ENCODE data around the gene PIP4K2B. TPM values are rescaled to one million over a fixed set of nuclear protein-coding genes. Genes with fewer than 3 reads are reported as not detected.

The PIP4K2B gene
- total and polyA plus RNA-seq, 9 of the 15 experiments (the other 6 are each of a cell fraction or from before 2014, with no cell fraction given): 3.7 to 29.9 (median 23.0) TPM

DNA sequence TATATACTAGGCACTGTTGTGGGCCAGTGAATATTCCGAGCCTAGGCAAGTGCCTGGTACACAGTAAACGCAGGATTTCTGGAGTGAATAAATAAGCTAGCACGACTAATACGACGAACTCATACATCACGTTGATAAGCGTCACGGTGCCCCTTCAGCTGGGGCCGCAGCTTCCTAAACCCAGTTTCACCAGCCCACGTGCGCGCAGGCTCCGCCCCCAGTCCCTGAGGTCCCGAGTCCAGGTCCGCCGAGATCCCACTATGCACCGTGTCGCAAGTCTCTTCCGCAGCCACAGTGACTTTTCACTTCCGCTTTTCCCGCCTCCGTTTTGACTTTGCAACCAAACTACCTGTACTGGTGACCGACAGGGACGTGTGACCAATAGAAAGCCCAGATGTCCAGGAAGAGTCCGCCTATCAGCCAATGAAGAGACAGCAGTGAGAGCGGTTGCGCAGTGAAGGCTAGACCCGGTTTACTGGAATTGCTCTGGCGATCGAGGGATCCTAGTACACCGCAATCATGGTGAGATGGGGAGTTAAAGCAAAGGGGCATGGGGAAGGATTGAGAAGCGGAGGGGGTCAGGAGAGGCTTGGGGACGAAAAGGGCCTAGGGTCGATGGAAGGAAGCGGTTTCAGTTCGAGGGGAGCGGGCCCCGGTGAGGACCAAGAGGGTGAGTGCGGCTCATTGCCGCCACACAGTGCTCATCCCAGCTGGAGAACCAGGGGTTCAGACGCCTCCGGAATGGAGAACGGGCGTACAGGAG, 46.9 kb downstream of the PIP4K2B start, which contains the start of gene PSMB3:
TSS of gene PSMB3 (plus strand) at position 434 of the 763 bp plus-strand sequence. CDS start at position 520, 86 bp downstream.
- DNase-seq (ENCODE audit: extremely low read depth in 1 of 4, low spot score in 3 of 4): peak; percentile 95 to 99 (median 97)
- Histone ChIP-seq H4K20me1 (replicated peaks; ENCODE audit: control insufficient read depth, insufficient read depth, low read length) (no peaks in the 10 kb centered on the region), H3K9me1 (ENCODE audit: control insufficient read depth, insufficient read depth, low read length) (no peaks in the 10 kb centered on the region), H3K27ac (ENCODE audit: extremely low read depth, low read depth, low read length) (peak within 1 kb of the TSS; percentile 87), H3K4me2 (ENCODE audit: insufficient read depth, low read length) (peak within 1 kb of the TSS; percentile 86), H3K4me3 (peak within 1 kb of the TSS; percentile 74), H3K36me3 (ENCODE audit: control insufficient read depth, insufficient read depth, low read length) (peaks cover 36% of the 10 kb centered on the region), H3K9ac (ENCODE audit: insufficient read depth in 1 of 2, low read depth in 2 of 2, low read length in 2 of 2) (peak within 1 kb of the TSS; percentile 90 to 95), H2AFZ (ENCODE audit: low read depth, low read length) (peak within 1 kb of the TSS; percentile 89), H3K9me3 (replicated peaks; ENCODE audit: control insufficient read depth, insufficient read depth, low read depth, low read length) (no peaks in the 10 kb centered on the region), H3K79me2 (ENCODE audit: control insufficient read depth, insufficient read depth, low read length) (peaks cover 67% of the 10 kb centered on the region), H3K4me1 (replicated peaks in 1 of 2; ENCODE audit: control insufficient read depth in 2 of 2, insufficient read depth in 2 of 2, low read length in 2 of 2) (peaks cover 7 to 42% of the 10 kb centered on the region in 2 experiments), H3K27me3 (ENCODE audit: control insufficient read depth in 2 of 2, insufficient read depth in 2 of 2, low read length in 2 of 2) (no peaks in the 10 kb centered on the region)
- in situ Hi-C loops (cut with MboI) (no loop called here), intact Hi-C loops (cut with micrococcal nuclease) (loop anchor here (2.0 to 10.0 kb wide), 5 partner anchors 50 to 402 kb away; partner anchors contain the start of genes PLXDC1 and RPL23)
- ATAC-seq: peak; percentile 84
- CTCF ChIA-PET (ENCODE audit: low intra/inter-chr PET ratio): interaction anchor here (0.5 to 0.6 kb wide), 2 partner anchors 240 to 242 kb away, joined by 3 read pairs; no protein-coding TSS in a partner anchor
- POLR2A ChIA-PET: interaction anchor here (0.6 to 2.3 kb wide), 18 partner anchors 10 to 261 kb away, joined by 3 to 9 read pairs (median 4); partner anchors contain the start of genes LASP1 and PIP4K2B
- FAIRE-seq: no peak
- WGBS (ENCODE audit: insufficient coverage, low coverage, missing lambda C conversion rate): under 1% methylated on average over 44 of the region's 44 CpGs
- no TSS peak for BruUV-seq (replicated peaks)
- peak; percentile 96 for TF ChIP-seq ELF1 (tag; IDR thresholded peaks at IDR 0.05)
- TF ChIP-seq MAZ (CRISPR knock-in tag; conservative IDR thresholded peaks at IDR 0.05 in 1 of 2, IDR thresholded peaks at IDR 0.05 in 1 of 2): peak in 1 of 2 experiments; percentile 43; a peak in 1 of 4 replicates
- no peak for TF ChIP-seq ZNF589 (CRISPR knock-in tag; IDR thresholded peaks at IDR 0.05; ENCODE audit: low read depth)
- TF ChIP-seq KDM4B (IDR thresholded peaks at IDR 0.05; ENCODE audit: borderline replicate concordance in 2 of 2, low read depth in 1 of 2): peak in 1 of 2 experiments; percentile 91; a peak in 1 of 4 replicates
- TF ChIP-seq, protein P1, sequence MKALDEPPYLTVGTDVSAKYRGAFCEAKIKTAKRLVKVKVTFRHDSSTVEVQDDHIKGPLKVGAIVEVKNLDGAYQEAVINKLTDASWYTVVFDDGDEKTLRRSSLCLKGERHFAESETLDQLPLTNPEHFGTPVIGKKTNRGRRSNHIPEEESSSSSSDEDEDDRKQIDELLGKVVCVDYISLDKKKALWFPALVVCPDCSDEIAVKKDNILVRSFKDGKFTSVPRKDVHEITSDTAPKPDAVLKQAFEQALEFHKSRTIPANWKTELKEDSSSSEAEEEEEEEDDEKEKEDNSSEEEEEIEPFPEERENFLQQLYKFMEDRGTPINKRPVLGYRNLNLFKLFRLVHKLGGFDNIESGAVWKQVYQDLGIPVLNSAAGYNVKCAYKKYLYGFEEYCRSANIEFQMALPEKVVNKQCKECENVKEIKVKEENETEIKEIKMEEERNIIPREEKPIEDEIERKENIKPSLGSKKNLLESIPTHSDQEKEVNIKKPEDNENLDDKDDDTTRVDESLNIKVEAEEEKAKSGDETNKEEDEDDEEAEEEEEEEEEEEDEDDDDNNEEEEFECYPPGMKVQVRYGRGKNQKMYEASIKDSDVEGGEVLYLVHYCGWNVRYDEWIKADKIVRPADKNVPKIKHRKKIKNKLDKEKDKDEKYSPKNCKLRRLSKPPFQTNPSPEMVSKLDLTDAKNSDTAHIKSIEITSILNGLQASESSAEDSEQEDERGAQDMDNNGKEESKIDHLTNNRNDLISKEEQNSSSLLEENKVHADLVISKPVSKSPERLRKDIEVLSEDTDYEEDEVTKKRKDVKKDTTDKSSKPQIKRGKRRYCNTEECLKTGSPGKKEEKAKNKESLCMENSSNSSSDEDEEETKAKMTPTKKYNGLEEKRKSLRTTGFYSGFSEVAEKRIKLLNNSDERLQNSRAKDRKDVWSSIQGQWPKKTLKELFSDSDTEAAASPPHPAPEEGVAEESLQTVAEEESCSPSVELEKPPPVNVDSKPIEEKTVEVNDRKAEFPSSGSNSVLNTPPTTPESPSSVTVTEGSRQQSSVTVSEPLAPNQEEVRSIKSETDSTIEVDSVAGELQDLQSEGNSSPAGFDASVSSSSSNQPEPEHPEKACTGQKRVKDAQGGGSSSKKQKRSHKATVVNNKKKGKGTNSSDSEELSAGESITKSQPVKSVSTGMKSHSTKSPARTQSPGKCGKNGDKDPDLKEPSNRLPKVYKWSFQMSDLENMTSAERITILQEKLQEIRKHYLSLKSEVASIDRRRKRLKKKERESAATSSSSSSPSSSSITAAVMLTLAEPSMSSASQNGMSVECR (CRISPR knock-in tag; IDR thresholded peaks at IDR 0.05): peak; percentile 12; the same call in 1 of the 2 replicates
- TF ChIP-seq IRF1 (CRISPR knock-in tag; IDR thresholded peaks at IDR 0.05; ENCODE audit: borderline replicate concordance): no peak
- TF ChIP-seq POLR2A (conservative IDR thresholded peaks at IDR 0.05): peak; percentile 90
- peak; percentile 57 for TF ChIP-seq DACH1 (IDR thresholded peaks at IDR 0.05; ENCODE audit: partially characterized antibody)
- no peak for TF ChIP-seq ATF1 (CRISPR knock-in tag; IDR thresholded peaks at IDR 0.05)
- peak; percentile 85 for TF ChIP-seq ATF1 (tag; IDR thresholded peaks at IDR 0.05)
- 0 out of 2 replicates have a peak, but pooled peaks have one; percentile 31 for TF ChIP-seq TARDBP (IDR thresholded peaks at IDR 0.05)
- TF ChIP-seq KLF6 (CRISPR knock-in tag; IDR thresholded peaks at IDR 0.05; ENCODE audit: borderline replicate concordance): 0 out of 2 replicates have a peak, but pooled peaks have one; percentile 20
- 0 out of 2 replicates have a peak, but pooled peaks have one; percentile 20 for TF ChIP-seq NCOA1 (IDR thresholded peaks at IDR 0.05; ENCODE audit: low read depth)
- TF ChIP-seq, protein P2, sequence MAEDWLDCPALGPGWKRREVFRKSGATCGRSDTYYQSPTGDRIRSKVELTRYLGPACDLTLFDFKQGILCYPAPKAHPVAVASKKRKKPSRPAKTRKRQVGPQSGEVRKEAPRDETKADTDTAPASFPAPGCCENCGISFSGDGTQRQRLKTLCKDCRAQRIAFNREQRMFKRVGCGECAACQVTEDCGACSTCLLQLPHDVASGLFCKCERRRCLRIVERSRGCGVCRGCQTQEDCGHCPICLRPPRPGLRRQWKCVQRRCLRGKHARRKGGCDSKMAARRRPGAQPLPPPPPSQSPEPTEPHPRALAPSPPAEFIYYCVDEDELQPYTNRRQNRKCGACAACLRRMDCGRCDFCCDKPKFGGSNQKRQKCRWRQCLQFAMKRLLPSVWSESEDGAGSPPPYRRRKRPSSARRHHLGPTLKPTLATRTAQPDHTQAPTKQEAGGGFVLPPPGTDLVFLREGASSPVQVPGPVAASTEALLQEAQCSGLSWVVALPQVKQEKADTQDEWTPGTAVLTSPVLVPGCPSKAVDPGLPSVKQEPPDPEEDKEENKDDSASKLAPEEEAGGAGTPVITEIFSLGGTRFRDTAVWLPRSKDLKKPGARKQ (CRISPR knock-in tag; IDR thresholded peaks at IDR 0.05): no peak
- no peak for TF ChIP-seq ZNF134 (CRISPR knock-in tag; conservative IDR thresholded peaks at IDR 0.05)
